MV-4-11 (cell line): ENCODE results near the gene GNMT.
"Not testable (repeated sequence)": the region's sequence is repeated elsewhere in the genome, so short reads cannot be mapped to it uniquely, and the experiment has no call there.

Experiments
- DNase-seq: peaks from one replicate; lab custom pipeline; 2025; lab: John Stamatoyannopoulos, UW

GNMT gene

DNA sequence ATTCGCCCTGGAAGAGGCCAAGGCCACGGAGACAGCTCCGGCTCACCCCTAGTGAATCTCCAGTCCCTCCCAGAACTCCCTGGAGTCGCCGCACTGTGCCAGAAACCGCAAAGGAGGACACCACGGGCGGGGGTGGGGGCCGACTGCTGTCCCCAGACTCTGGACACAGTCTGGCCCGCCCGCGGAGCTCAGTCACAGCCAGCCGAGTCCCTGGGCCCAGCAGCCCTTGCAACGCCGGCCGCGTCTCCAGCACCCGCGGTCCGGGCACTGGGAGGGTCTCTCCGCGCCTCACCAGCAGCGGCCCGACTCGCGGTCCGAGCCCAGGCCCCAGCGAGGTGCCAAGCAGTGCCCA lies 17.9 kb downstream of the GNMT start:
- no peak for DNase-seq

DNA sequence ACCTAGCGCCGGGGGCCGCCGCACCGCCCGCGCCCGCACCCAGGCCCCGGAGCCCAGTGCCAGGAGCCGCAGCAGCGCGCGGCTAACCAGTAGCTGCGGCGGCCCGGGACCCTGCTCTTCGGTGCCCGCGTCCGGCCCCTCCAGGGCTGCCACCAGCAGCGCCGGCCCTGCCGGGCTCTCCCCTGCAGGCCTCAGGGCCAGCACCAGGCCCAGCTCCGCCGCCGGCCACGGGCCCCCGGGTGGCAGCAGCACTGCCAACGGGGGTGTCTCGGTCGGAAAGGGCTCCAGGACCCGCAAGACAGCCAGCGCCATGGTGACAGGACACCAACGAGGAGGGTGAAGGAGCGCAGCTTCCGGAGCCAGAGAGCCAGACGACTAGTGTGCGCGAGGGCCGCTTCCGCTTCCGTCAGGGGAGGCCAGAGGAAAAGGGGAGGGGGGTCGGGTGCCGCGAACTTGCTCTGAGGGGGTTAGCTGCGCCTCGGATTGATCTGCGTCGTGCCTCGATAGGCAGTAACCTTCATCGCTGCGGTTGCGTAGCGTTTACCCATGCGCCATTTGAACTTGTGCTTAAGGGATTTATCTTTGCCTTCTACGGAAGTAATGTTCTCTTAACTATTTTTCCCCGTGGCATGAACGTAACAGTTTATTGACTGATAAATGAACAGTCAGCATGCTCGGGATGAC lies 18.4 kb downstream of the GNMT start, which contains the start of gene PEX6:
Gene PEX6 (minus strand): TSS at position 343 of the 684 bp plus-strand sequence. CDS start 31 bp downstream, at position 312.
- DNase-seq: peak; percentile 93

DNA sequence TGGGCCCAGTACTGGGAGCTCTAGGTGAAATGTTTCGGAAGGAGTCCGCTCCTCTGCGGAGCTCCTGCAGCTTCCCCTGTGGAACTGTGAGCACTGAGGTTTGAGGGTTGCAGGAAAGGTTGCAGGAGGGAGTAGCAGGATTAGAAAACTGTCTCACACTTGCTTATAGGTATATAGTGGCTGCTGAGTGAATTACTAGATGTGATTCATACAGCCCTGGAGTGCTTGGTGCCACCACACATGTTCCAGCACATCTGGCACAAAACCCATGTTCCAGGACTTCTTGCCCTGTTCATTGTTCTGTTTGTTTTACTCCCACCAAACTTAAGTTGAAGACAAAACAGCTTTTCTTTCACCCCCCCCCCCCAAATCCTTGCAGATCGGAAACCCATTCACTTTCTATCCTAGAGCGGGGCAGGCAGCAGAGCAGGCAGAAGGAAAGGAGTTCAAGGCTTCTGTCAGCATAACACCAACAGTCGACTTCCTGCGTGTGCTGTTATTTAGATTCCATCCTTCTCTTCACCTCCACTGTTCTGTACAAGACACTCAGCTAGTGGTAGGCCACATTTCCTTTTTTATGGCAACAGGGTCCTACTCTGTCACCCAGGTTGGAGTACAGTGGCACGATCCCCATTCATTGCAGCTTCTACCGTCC lies 19.1 kb downstream of the GNMT start:
- peak; percentile 54 for DNase-seq

DNA sequence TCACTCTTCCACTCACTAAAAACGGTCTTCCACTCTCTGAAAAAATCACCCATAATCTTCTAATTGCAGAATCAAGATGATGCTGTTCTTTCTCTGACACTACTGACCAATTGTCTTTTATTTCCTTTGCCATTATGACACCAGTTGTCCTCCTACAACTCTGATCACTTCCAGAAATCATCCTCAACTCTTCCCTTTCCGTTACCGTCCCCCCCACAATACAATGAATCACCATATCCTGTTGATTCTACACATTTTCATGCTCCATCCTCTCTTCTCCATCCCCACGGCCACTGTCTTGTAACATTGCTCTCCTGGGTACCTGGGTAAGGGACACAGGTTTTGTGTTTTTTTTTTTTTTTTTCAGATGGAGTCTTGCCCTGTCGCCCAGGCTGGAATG lies 21.3 kb downstream of the GNMT start:
- DNase-seq: no peak

DNA sequence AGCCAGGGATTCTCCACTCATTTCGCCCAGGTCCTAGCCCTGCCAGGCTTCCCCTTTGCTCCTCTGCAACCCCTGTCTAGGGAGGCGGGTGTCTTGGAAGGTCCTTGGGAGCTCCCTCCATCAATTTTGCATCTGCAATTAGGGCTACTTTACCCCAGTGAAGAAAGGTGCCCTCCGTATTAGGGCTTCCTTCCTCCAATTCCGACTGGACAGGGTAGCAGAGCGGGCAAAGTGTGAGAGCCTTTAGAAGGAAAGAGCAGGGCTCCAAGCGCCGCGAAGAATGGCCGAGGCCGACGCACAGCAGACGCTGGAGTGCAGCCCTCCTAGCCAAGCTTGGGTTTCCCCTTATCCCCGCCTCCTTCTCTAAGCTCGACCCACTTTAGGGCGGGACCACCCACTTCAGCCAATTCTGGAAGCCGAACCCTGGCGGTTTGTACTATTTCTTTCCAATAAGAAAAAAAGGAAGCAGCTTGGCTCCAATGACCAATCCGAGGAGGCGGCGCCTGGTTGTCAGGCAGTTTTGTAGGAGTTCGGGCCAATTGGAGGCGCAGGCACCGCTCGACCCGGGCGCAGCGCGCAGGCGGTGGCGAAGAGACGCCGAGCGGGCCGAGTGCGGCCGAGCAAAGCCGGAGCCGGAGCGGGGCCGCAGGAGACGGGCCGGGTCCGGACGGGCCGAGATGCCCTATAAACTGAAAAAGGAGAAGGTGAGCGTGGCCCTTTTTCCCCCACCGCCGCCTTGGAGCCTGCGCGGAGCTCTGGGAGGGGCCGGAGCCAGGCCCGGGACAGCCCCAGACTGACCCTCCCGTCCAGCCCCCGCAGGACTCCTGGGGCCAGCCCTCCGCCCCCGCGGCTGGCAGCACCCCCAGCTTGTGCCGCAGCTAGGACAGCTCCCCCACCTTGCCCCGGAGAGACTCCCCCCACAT lies 23.7 kb downstream of the GNMT start, which contains the start of gene PPP2R5D:
Gene PPP2R5D (plus strand): TSS at position 570 of the 923 bp plus-strand sequence. CDS start 108 bp downstream, at position 678.
- DNase-seq: peak; percentile 99

DNA sequence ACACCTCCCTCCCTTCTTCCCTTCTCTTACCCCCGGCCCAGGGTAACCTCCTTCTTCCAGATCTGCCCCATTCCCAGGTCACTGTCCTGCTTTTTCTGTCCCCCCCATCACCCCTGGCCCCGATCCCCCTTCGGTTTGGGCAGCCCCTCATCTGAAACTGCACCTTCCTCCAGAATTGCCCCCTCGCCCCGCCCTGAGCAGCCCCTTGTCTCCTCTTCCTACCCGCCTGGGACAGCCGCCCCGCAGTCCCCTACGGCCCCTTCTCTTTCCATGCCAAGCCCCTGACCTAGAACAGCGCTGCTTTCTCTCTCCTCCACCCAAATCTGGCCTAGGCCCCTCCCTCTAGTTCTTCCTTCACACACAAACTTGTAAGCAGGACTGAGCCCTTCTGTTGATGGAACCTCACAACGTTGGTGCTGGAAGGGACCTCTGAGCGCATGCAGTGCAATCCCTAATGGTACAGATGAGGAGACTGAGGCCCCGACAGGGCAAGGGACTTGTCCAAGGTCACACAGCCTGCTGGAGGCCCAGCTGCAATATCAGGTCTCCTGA lies 24.4 kb downstream of the GNMT start:
- no peak for DNase-seq

DNA sequence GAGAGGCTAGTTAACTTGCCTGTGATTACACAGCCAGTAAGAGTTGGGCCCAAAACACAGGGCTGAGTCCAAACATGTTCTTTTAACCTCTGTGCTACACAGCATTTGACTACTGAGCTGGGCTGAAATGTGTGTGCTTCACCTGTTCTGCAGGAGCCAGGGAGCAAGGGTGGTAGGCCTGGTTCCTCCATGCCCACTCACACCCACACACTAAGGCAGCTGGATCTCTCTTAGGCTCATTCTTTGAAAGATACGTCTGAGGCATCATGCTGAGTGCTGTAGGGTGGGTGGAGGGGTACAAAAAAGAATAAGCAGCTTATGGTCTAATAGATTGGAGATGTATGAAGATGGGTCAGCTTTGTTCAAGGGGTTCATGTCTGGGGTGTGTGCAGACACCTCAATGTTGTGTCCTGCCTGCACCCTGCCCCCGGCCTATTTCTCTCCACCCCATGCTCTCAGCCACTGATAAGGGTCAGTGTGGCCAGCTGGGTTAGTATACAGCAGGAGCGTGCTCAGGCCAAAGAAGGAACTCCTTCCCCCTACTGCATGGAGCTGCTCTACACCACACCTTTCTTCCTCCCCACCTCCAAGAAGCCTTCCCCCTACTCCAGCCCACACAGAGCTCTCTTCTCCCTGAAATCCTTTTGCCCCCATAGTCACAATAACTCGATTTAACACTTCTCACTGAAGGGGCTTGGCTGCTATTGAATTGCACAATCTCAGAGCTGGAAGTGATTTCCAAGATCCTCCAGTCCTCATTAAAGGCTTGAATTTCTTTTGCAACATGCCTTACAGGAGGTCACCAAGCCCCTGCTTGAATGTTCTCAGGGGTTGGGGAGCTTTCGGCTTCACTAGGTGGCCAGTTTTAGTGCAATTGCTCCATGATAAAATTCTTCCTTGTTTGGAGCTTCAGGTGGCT lies 27.2 kb downstream of the GNMT start:
- no peak for DNase-seq

DNA sequence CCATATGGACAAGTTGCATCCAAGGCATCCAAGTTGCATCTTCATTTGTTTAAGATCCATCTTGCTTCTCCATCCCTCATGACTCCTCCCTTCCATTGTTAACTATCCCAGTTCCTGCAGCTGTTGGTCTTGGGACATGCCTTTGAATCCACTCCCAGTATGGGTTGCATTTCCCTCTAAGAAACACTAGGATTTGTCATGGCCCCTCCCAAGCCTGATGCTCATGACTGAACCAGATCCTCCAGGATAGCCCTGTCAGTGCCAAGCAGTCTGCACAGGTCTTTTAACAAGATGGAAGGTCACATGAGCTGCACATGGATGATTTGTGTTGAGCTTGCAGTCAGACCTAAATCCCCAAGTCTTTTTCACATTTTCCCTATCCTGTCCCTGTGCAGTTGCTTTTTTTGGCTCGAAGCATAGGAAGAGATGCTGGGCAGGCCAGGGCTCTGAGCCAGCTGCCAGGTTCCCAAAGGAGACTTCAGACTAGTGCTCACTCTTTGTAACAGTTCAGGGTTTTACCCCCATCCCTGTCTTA lies 28.0 kb downstream of the GNMT start:
- no peak for DNase-seq

DNA sequence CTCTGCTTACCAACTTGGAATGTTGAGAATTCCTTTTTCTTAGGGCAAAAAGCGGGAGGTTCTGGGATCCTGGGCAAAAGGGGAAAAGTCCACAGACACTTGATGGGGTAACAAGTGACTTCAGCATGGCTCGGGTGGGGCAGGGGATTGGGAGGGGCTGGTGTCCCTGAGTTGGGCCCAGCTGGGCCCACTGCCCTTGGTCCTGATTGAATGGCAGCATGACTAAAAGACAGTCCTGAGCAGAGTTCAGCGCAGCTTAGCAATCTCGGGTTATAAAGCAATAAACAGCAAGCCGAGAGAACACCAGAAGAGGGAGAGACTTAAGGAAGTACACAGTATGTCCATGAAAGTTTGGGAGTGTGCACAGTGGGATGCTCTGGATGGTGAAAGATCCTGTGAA lies 29.4 kb downstream of the GNMT start:
- DNase-seq: no peak

DNA sequence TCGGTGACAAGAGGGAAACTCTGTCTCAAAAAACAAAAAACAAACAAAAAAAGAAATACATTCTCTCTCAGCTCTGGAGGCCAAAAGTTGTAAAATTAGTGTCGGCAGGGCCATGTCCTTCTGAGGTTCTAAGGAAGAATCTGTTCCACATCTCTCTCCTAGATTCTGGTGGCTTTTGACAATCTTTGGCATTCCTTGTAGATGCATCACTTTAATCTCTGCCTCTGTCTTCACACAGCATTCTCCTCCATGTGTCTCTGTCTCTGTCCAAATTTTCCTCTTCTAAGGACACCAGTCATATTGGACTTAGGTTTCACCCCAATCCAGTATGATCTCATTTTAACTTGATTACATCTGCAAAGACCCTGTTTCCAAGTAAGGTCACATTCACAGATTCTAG lies 32.9 kb downstream of the GNMT start:
- DNase-seq: no peak

DNA sequence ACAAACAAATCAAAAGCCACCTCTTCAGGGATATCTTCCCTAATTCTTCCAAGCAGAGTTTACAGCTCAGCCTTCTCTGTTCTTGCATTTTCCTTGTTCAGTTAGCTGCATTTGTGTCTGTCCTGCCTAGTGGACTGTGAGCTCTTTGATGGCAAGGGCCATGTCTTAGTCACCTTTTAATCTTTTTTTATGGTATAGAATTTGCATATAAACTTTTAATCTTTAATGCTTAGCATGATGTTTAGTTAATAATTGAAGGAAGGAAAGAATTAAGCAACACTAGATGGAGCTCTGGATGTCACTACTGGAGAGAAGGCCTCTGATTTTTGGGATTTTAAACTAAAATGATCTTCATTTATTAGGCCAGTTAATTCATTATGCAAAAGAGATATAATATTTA lies 36.0 kb downstream of the GNMT start:
- no peak for DNase-seq

DNA sequence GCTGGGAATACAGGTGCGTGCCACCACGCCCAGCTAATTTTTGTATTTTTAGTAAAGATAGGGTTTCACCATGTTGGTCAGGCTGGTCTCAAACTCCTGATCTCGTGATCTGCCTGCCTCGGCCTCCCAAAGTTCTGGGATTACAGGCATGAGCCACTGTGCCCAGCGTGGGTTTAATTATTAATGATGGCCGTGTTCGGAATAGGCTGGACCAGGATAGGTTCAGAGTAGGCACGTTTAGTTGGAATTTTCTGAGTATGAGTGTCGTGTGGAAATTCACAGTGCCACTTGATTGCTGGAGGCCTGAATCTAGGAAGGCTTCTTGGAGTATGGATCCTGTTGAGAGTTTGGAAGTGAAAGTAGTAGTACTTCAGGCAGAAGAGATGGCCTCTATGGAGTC lies 37.7 kb downstream of the GNMT start:
- DNase-seq: not testable (repeated sequence)

DNA sequence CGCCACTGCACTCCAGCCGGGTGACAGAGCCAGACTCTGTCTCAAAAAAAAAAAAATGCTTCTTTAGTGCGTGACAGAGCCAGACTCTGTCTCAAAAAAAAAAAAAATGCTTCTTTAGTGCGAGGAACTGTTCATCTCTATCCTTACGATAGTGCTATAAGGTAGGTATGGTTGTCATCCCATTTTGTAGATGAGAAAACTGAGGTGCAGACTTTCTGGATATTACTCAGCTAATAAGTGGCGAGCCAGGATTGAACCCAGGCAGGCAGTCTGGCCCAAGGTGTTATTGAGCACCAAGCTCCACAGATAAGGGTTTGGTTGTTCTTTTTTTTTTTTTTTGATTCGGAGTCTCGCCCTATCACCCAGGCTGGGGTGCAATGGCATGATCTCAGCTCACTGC lies 41.3 kb downstream of the GNMT start:
- DNase-seq: no peak

DNA sequence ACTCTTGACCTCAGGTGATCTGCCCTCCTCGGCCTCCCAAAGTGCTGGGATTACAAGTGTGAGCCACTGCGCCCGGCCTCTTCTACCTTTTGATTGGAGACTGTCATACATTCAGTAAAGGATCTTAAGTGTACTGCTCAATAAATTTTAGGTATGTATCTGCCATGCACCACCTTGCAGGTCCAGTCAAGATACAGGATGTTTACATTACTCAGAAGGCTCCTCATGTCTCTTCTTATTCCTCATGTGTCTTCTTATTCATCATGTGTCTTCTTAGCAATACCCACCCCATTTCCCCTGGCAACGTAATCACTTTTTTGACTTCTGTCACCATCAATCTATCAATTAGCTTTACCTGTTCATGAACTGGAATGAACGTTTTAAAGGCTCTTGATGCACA lies 45.3 kb downstream of the GNMT start:
- DNase-seq: no peak

DNA sequence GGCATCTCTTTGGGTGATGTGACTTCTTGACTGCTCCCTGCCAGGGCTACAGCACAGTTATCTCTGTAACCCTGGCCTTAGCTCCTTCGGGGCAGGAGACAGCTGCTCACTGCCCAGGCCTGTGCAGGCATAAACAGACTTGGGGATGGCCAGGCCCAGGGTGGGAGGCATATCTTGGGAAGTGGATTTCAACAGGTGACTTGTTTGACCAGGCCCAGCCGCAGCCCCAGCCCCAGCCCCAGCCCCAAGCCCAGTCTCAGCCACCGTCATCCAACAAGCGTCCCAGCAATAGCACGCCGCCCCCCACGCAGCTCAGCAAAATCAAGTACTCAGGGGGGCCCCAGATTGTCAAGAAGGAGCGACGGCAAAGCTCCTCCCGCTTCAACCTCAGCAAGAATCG lies 45.7 kb downstream of the GNMT start:
- DNase-seq: no peak

DNA sequence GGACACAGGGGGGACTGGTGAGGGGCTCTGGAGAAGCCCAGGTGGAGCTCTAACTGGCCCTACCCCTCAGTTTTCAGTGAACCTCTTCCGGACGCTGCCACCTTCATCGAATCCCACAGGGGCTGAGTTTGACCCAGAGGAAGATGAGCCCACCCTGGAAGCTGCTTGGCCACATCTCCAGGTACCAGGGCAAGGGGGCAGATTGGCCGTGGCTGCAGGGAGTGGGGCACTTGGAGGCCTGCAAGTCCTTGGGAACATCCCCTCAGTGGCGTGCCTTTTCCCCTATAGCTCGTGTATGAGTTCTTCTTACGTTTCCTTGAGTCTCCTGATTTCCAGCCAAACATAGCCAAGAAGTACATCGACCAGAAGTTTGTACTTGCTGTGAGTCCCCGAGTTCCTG lies 46.6 kb downstream of the GNMT start:
- DNase-seq: no peak

DNA sequence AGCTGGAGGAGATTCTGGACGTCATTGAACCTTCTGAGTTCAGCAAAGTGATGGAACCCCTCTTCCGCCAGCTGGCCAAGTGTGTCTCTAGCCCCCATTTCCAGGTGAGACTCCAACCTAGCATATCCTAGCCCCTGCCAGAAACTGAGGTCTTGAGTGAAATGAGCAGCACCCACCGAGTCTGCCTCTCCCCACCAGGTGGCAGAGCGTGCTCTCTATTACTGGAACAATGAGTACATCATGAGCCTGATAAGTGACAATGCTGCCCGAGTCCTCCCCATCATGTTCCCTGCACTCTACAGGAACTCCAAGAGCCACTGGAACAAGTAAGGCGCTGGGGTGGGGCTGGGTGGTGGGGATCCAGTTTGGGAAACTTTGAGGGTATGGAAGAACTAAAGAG lies 48.6 kb downstream of the GNMT start:
- peak; percentile 24 for DNase-seq

DNA sequence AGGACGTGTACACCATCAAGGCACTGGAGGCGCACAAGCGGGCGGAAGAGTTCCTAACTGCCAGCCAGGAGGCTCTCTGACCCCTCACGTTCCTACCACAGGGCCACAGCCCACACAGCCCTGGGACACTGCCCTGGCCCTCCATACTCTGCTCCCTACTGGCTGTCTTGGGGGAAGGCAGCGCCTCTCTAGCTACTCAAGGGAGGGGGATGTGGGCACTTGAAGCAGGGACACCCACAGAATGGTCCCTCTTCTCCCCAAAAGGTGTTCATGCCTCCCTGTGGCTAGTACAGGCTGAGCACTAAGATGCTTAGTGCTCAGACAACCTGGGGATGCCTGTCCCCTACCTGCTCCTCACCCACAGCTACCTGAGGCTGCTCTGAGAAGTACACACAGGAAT lies 50.7 kb downstream of the GNMT start:
- no peak for DNase-seq

DNA sequence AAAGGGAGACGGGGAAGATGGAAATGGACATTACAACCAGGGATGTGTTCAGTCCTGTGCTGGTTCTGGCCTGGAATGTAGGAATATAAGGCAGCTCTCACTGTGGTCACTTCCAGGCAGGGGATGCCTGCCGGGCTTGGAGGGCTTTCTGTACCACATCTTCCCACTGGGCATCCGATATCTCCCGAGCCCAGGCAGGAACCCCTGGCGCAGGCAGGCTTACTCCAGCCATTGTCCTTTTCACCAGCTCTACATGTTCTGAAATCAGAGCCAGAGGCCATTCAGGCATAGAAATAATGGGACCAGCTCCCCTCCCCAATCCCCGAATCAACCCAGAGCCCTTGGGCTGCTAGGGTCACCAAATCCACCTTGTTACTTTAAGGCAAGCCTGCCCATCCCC lies 51.8 kb downstream of the GNMT start:
- DNase-seq: no peak

DNA sequence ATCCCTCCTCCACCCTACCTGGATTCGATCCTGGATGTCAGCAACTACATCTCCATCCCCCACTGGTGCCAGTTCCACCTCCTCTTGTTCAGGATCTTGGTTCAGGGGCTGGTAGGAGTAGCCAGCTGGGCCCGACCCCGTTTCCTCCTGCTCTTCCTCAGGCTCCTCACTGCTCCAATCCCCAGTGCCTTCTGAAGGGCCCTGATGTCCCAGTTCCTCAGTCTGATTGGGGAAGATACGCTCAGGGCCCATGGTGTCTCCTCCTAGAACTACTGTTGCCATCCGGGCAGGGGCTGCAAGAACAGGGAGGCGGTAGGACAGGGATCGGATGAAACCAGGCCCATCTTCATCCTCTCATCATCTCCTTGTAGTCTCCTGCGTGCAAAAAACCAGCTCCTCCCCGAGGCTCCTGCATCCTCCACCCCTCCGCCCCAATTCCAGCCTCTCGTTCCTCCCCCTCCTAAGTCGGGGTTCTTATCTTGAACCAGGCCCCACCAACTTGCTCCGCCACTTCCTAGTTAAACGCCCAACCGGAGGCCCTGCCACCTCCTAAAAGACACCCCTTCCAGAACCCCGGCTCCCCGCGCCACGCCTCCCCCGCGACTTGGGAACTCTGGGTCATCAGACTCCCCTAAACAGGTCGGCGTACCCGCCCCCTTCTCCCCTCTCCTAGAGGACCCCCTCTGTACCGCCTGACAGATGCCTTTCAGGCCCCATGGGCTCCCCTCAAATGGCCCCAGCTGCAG lies 52.7 kb downstream of the GNMT start:
- peak; percentile 48 for DNase-seq
